NCI-H2029 treated with DMSO at 0.1 percent for 48 hours (cell line): Measurements from ENCODE around the gene CR2.
A peak's percentile ranks its signal among the peaks of the same experiment; 100 is the strongest.
"Not testable (repeated sequence)": the region's sequence is repeated elsewhere in the genome, so short reads cannot be mapped to it uniquely, and the experiment has no call there.

ENCODE experiments used
- DNase-seq: peaks from one replicate; lab custom pipeline; 2025; lab: John Stamatoyannopoulos, UW

CR2 gene

DNA sequence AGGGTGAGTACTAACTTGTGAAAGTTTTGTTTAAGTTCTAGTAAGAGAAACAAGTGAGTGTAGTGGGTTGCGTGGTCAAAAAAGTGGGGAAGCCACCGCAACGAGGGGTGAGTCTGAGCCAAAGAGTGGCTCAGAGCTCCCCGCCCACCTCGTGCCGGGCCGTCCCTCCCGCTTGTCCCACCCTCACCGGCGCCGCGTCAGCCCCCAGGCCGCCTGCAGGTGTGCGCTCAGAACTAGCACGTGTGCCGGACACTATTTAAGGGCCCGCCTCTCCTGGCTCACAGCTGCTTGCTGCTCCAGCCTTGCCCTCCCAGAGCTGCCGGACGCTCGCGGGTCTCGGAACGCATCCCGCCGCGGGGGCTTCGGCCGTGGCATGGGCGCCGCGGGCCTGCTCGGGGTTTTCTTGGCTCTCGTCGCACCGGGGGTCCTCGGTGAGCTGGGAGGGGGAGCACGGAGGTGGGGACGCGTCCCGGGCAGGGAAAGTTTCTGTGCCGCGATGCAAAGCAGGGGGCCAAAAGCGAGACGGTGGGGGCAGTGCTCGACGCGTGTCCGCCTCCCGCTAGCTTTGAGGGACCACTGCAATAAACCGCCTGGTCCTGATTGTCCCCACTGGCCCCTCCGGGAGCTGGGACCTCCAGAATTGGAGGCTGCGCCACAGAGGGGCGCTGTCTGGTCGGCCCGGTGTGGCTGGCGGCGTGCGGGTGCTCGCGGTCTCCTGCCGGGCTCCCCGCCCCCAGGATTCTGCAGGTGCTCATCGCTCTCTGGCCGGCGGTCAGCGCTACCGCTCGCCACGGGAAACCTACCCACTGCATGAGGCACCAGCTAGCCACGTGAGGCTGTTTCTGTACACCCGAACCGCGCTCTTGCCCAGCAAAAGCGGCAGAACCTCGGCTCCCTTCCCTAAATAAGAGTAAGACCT lies at the start of gene CR2:
Gene CR2, plus strand, starts transcription at position 283 of the 919 bp plus-strand sequence. Its CDS starts 91 bp downstream, at position 374.
- no peak for DNase-seq

DNA sequence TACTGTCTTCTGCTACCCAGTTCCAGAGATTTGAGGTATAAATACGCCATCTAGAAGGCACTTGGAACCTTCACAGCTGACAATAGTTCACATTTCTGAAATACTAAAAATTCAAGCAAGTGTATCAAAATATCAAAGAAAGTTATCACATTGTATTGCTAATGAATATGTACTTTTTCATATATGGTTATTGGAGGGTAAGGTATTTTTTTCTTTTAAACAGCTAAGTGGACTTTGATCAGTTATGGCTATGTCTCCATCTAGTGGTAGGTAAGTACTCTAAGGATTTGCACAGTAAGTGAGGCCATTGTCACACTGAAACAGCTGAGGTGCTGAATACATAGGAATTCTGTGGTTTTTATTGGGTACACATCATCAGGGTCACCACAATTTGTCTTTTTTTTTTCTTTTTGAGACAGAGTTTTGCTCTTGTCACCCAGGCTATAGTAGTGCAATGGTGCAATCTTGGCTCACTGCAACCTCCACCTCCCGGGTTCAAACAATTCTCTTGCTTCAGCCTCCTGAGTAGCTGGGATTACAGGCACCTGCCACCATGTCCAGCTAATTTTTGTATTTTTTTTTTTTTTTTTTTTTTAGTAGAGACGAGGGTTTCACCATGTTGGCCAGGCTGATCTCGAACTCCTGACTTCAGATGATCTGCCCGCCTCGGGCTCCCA lies 49.1 kb upstream of the CR2 start:
- peak; percentile 70 for DNase-seq

DNA sequence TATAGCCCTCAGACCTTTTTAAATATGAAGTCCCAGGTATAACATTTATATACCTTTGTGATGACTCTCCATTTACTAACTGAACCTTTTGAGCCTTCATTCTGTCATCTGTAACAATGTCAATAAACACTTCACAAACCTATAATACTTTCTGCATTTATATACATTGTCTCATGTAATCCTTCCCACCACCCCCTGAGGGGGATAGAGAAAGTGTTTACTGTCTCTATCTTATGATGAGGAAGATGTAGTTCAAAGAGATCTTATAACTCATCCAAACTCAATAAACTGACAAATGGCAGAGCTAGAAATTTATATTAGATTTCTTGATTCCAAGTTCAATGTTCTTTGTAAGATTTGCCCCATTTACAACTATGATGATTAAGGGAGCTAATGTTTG lies 48.3 kb upstream of the CR2 start:
- DNase-seq = no peak

DNA sequence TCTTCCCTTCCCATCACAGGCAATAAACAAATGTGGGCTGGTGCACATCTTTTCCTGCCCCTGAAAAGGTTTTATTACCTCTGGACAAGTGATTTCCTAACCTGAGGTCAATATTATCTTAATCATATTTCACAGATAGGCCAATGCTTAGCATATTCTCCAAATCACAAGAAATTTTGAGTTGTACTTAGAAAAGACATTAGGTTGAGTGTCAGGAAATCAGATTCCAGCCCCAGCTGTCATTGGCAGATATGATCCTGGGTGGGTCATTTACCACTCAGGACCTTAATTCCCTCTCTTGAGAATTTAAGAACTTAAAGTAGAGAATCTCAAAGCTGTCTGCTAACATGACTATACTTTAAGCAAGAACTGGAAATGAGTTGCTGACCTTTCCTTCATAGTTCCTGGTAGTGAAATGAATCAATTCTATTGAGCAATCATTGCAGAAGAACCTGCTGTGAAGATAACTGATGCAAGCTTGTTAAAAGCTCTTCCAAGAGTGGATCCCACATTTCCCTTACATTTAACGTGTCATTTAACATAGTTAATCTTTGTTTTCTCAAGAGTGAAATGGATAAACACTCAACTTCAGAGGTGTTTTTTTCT lies 46.4 kb upstream of the CR2 start:
- DNase-seq = no peak

DNA sequence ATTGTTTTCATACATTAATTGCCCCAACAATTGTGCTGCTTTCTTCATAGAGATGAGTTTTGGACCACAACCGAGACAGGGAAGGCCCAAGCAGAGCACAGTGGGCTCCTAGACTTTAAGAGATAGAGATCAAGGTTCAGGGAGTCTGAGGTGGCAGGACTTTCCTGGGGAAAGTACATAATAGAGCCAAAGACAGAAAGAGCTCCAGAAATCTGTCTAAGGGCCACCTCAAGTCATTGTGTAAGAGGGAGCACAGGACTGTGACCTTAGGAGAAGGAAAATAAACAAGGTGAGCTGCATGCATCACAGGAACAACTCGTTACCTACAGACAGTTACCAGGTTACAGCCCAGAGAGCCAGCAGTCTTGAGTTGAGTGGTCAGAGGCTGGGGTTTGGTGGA lies 41.3 kb upstream of the CR2 start:
- no peak for DNase-seq

DNA sequence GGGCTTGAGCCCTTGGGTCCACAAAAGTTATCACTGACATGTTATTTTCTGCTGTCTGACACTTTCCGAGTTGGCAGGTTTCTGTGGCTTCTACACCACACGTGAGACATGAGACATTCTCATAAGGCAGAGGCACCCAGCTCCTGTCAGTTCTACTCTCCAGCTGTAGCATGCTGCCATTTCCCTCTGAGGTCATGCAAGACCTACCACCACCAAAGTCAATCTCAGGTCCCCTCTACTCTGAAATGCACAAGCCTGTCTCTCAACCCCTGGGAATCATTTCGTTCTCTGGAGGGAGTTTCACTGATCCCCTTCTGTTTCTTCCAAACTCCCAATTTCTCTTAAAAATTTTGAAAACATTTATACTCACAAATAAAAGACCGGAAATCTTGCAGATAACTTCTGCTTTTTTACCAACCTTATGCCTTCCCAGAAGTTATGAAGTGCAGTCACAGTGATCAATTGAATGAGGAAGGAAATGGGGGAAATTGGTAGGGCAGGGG lies 39.5 kb upstream of the CR2 start:
- DNase-seq = no peak

DNA sequence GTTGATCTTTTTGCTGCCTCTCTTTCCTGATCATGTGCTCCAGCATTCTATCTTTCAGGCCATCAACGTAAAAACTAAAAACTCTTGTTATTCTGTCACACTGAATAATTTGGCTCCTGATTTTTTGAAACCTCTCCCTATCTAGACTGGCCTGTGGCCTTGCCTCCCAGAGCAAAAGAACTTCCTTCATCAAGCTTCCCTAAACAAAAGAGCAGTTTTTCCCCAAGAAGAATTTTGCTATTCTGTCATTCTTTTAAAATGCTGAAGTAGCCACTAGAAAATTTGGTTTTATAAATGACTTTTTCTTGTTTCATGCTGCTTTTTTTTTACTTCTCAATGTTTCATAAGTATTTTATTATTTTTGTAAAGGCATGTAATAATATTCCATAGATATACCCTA lies 37.1 kb upstream of the CR2 start:
- DNase-seq = no peak

DNA sequence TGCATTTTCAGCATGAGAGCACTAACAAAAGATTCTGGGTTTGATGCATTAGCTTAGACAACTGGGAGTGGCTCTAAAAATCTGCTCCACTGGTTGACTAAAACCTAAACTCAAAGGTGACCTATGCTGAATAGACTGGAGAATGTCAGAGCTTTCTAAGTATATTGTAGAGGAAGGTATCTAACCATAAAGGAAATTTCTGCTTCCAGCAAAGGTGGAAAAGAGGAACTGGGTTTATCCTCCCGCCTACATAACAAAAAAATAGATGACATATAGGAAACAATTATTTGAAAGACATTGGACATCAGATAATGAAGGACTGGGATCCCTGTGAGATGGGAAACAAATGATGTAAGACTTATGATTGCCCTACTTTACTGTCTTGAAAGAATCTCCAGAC lies 35.8 kb upstream of the CR2 start:
- DNase-seq = no peak

DNA sequence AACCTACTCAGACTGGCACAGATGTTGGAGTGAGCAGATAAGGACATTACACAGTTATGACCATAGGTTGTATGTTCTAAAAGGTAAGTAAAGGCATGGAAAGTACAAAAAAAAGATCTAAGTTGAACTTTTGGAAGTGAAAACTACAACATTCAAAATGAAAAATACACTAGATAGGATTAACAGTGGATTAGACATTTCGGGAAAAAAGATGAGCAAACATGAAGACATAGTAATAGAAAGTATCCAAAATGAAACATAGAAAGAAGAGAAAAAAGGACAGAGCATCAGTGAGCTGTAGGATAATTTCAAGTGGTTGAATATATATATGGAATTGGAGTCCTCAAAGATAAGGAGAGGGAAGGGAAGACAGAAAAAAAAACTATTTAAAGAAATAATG lies 34.0 kb upstream of the CR2 start:
- no peak for DNase-seq

DNA sequence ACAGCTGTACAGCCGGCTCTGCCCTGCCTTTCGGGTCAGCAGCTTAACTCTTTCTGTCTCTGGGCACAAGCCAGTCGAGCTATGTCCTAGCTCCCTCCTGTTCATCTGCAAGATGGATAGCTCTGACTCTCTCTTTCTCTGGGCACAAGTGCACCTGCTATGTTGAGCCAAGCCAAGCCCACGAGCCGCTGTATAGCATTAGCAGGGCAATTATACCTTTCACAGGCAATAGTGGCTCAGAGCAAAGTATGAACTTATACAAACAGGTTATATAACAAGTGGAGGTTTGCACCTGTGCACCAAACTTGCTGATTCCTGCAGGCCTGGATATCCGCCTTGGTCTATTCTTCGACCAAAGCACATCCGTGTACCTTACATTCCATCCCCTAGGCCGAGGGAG lies 33.0 kb upstream of the CR2 start:
- no peak for DNase-seq

DNA sequence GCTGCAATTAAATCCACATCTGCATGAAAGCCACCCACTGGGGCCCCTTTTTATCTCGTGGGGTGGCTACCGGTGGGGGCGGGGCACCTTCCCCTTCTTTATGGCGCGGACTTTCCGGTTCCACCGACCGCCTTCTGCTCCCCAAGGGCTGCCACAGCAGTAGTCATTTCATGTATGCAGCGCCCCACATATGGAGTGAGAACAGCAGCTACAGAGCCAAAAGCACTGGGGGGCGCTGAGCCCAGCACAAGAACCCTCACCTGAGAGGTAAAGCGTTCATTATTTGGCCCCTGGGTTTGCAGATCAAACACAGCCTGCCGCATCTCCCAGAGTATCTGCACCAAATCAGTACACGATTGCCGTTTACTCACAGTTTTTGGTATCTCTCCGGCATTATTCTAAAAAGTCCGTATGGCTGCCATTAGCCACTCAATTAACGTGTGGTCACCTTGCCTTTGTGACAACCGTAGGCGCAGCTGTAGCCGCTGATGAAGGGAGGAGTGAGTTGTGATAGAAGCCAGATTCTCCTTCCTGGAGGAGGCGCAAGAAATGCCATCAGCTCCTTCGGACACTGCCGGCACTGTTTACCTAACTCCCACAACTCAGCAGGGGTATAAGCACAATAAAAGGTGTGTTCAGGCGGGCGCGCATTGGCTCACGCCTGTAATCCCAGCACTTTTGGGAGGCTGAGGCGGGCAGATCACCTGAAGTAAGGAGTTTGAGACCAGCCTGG lies 30.4 kb upstream of the CR2 start:
- no peak for DNase-seq

DNA sequence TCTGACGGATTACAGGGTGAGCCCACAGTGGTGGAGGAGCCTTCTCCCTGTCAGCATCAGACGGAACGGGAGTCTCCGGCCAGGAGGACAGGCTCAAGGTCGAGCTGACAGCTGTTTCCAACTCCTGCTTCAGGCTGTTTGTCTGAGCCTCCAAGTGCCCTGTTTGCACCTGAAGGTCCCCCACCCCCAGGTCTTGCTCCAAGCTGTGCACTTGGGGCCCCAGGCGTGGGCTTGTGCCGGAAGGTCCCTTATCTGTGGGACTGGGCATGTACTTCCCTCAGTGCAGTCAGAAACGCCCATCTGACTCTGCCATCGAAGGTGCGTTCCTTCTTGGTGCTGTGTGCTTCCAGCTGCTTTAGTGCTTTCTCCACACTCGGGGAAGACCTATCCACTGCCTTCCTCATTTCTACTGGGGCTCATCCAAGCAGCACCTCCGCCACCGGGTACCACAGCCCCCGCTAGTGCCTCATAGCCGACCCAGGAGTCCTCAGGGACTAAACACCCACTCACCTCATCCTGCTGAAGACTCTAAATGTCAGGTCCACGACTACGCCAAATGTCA lies 29.5 kb upstream of the CR2 start:
- DNase-seq = no peak

DNA sequence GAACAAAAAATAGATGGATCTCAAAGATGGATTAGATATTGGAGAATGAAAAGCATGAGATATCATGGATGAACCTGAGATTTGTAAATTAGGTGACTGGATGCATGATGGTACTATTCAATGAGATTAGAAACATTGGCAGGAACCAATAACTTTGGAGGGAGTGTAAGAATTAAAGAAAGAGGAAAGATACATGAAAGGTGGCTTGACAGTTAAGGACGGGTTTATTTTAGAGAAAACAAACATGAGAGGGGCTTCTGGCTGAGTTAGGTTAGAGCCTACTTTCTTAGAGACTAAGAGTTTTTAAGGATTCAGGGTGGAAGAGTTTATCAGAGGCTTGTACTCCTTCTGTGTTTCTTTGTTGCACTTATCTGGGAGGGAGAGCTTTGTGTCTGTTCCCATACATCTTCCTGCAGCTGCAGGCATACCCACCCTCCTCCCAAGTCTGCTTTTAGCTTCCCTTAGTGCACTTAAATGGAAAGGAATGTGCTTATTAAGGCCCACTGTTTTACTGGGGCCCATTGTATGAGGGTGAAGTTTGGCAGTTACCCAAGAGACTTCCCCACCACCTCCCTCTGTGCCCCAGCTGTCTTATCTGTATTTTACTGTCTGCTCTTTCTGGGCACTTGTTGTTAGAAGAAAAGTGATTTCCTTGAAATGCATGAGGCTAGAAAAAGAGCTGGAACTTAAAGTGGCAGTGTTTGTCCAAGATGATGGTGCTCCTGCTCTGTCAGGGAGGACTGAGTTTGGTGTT lies 26.1 kb upstream of the CR2 start:
- DNase-seq = no peak

DNA sequence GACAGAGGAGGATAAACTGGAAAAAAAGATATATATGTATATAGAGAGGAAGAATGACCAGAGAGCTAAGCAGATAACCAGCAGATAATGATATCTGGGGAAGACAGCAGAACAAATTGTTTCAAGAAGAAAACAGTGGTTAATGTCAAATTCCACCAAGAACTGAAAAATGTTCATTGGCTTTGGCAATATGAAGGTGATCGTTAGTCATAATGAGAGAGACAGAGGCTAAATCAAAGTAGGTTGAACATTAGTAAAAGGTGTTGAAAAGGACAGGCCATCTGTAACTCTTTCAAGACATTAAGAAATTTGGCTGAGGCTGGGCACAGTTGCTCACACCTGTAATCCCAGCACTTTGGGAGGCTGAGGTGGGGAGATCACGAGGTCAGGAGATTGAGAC lies 25.3 kb upstream of the CR2 start:
- no peak for DNase-seq

DNA sequence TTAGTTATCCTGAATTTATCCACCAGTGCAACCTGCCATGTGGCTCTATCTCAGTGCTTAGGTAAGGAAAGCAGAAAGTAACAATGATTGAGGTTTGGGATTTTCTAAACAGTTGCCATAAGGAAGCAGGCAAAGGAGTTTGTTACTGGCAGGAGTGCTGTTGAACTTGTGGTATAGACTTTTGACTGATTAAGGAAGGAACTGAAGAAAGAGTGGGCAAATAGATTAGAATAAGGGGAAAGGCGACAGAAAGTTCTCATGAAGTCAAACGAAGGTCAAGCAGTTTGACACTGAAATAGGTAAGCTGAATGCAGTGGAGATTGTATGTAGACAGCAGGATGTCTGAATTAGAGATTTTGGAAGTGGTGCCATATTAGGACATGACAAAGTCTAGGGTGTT lies 24.2 kb upstream of the CR2 start:
- DNase-seq = no peak

DNA sequence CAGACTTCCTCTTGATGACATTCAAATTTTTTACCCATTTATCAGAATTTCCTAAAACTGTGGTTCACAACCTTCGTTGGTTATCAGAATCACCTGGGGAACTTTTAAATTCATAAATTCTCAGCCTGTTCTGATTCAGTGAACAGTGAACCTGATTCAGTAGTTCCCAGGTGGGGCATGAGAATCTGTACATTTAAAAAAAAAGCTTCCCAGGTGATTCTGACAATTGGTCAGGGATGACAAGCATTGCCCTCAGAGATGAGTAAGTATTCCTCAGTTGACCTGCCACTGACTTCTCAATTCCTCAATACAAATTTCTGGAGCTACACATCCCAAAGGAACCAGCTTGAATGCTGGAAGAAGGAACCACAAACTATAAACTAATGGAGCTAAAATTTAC lies 23.5 kb upstream of the CR2 start:
- DNase-seq = no peak

DNA sequence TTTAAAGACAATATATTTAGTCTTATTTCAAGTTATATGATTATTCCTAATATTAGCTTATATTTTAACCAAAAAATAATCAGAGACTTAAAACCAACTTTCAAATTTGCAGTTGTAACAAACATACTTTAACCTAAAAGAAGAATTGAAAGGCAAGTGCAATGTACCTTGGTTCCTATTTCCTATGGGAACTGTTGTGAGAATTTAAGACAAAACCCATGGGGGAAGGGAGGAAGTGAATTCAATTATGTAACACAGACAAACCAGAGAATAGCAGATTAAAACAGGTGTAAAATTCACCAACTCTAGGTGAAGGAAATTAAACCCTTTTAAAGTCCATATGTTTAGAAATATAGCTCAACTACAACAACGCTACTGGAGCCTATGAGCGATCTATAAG lies 22.6 kb upstream of the CR2 start:
- DNase-seq = no peak

DNA sequence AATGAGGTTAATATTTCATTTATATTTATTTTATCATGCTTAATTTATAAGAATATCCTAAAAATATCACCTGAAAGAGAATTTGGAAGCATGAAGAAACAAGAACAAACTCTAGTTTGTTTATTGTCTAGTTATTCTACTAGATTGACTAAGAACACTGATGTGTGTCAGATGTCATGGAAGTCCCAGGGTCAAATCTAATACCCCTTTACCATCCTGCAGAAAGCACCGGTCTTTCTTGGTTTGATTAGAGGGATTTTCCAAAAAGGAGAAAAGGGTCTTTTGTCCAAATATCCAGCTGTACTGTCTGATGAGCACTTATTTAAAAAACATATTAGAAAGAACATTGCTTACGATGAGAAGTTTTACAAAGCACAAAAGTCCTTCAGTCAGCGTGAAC lies 20.7 kb upstream of the CR2 start:
- DNase-seq = no peak

DNA sequence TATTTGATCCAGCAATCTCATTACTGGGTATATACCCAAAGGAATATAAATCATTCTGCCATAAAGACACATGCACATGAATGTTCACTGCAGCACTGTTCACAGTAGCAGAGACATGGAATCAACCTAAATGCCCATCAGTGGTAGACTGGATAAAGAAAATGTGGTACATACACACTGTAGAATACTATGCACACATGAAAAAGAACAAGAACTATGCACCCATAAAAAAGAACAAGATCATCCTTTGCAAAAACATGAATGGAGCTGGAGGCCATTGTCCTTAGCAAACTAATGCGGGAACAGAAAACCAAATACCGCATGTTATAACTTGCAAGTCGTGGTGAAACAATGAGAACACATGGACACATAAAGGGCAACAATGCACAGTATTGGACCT lies 17.4 kb upstream of the CR2 start:
- DNase-seq = not testable (repeated sequence)

DNA sequence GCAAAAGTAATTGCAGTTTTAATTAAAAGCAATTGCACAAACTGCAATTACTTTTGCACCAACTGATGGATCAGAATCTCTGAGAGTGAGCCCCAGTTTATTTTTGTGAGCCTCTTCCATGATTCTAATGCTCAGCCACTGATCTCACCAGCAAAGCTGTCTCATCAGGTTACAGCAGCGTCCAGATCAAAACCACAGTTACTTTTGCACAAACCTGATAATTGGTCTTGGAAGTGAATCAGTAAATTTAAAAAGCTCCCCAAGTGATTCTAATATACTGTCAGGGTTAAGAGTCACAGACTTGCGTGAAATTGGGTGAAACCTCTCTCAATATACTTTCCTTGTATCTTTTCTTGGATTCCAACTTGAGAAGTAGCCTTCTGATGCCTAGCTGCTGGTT lies 13.5 kb upstream of the CR2 start:
- DNase-seq = no peak
